SK-N-SH (cell line): ENCODE results near the gene OPA3. TPM values are rescaled to one million over a fixed set of nuclear protein-coding genes. Genes with fewer than 3 reads are reported as not detected.

Experiments
- CTCF ChIA-PET: fragments of 300-600, 350-600 bp; formaldehyde crosslinking; extraction: SDS; loops from one replicate; lab custom pipeline; 2021; lab: Yijun Ruan, JAX
- POLR2A ChIA-PET: fragments of 350-600 bp; sonication (Branson Sonifier 250); formaldehyde crosslinking; extraction: SDS; loops from one replicate; lab custom pipeline; 2020; ENCODE audit warnings: antibody characterized with exemption, inconsistent platforms; lab: Yijun Ruan, JAX
- DNase-seq: peaks from one replicate; pipeline ENCODE4 v3.0.0; 2012
- H2AFZ ChIP-seq: fragments of 200-600 bp; sonication (generic); 2 replicates; pipeline ENCODE4 v1.8.1; 2016; ENCODE audit warnings: antibody characterized with exemption, mild to moderate bottlenecking, low read depth
- H3F3A ChIP-seq: fragments of 200-600 bp; sonication (generic); replicated peaks from 2 replicates; pipeline ENCODE3; 2016; ENCODE audit warnings: antibody characterized with exemption, mild to moderate bottlenecking; ENCODE audit not compliant: insufficient read depth
- H3K27ac ChIP-seq, 2 experiments: fragments of 200-500 bp in 1 of 2; fragments of 200-600 bp in 1 of 2; sonication (Bioruptor generic) in 1 of 2; sonication (generic), shearing (Covaris generic) in 1 of 2; 2 replicates each; pipeline versions ENCODE4 v1.5.1 to v1.6.1; 2014 to 2016; ENCODE audit warnings: low read depth in 2 of 2, inconsistent platforms in 1 of 2, low read length in 1 of 2, mild to moderate bottlenecking in 1 of 2, mixed read lengths in 1 of 2
- H3K27me3 ChIP-seq: fragments of 200-600 bp; sonication (generic), shearing (Covaris generic); 2 replicates; pipeline ENCODE4 v1.6.1; 2016; ENCODE audit warnings: mixed run types; ENCODE audit not compliant: insufficient read depth
- H3K36me3 ChIP-seq, 2 experiments: fragments of 200-500 bp in 1 of 2; fragments of 200-600 bp in 1 of 2; sonication (Bioruptor generic) in 1 of 2; sonication (generic) in 1 of 2; replicated peaks in 1 of 2; 2 replicates each; pipeline versions ENCODE3 to v1.5.1; 2014 to 2016; ENCODE audit warnings: low read length in 1 of 2, mild to moderate bottlenecking in 1 of 2; ENCODE audit not compliant: insufficient read depth in 2 of 2, control insufficient read depth in 1 of 2
- H3K4me1 ChIP-seq, 2 experiments: fragments of 200-500 bp in 1 of 2; fragments of 200-600 bp in 1 of 2; sonication (Bioruptor generic) in 1 of 2; sonication (generic), shearing (Covaris generic) in 1 of 2; 2 replicates each; pipeline versions ENCODE4 v1.5.1 to v1.6.1; 2014 to 2016; ENCODE audit warnings: low read depth in 1 of 2, low read length in 1 of 2, mixed run types in 1 of 2; ENCODE audit not compliant: insufficient read depth in 2 of 2, control insufficient read depth in 1 of 2
- H3K4me2 ChIP-seq: fragments of 200-600 bp; sonication (generic), shearing (Covaris generic); 2 replicates; pipeline ENCODE4 v1.6.1; 2017; ENCODE audit warnings: mixed run types
- H3K4me3 ChIP-seq, 2 experiments: fragments of 200-500 bp in 1 of 2; fragments of 200-600 bp in 1 of 2; sonication (Bioruptor generic) in 1 of 2; sonication (generic), shearing (Covaris generic) in 1 of 2; 2 replicates each; pipeline versions ENCODE4 v1.5.1 to v1.8.1; 2014 to 2016; ENCODE audit warnings: low read depth in 2 of 2, inconsistent platforms in 1 of 2, low read length in 1 of 2, mild to moderate bottlenecking in 1 of 2, mixed read lengths in 1 of 2, moderate library complexity in 1 of 2
- H3K79me2 ChIP-seq: fragments of 200-600 bp; sonication (generic); 2 replicates; pipeline ENCODE4 v1.8.1; 2017; ENCODE audit warnings: mild to moderate bottlenecking; ENCODE audit not compliant: insufficient read depth
- H3K9ac ChIP-seq: fragments of 200-600 bp; sonication (generic); 2 replicates; pipeline ENCODE4 v1.6.1; 2017; ENCODE audit warnings: mixed run types
- H3K9me2 ChIP-seq: fragments of 200-600 bp; sonication (generic); 2 replicates; pipeline ENCODE4 v1.6.1; 2017; ENCODE audit warnings: mixed run types
- H3K9me3 ChIP-seq: fragments of 200-600 bp; sonication (generic); 2 replicates; pipeline ENCODE4 v1.6.1; 2017; ENCODE audit warnings: mixed run types, mild to moderate bottlenecking, moderate library complexity
- H4K20me1 ChIP-seq: fragments of 200-600 bp; sonication (generic); 2 replicates; pipeline ENCODE4 v1.6.1; 2017; ENCODE audit warnings: mild to moderate bottlenecking, mixed run types; ENCODE audit not compliant: insufficient read depth
- CHD2 ChIP-seq: fragments of 150-350 bp; IDR thresholded peaks from 2 replicates; pipeline ENCODE4 v1.6.1; 2018; ENCODE audit warnings: low read length; ENCODE audit not compliant: partially characterized antibody
- ELF1 ChIP-seq: IDR thresholded peaks from 2 replicates; pipeline ENCODE4 v1.4.0; 2012
- EP300 ChIP-seq, 2 experiments: IDR thresholded peaks; 2 replicates each; pipeline versions ENCODE4 v1.4.0 to v1.6.1; 2012; ENCODE audit warnings: borderline replicate concordance in 1 of 2, low read depth in 1 of 2, low read length in 1 of 2
- FOXJ3 ChIP-seq: sonication (generic); formaldehyde crosslinking; IDR thresholded peaks from 2 replicates; pipeline ENCODE4 v1.5.1; 2020; ENCODE audit warnings: mild to moderate bottlenecking, missing genetic modification reagents
- IRF3 ChIP-seq: fragments of 150-350 bp; IDR thresholded peaks from 2 replicates; pipeline ENCODE4 v1.6.1; 2016; ENCODE audit warnings: mild to moderate bottlenecking, low read depth, low read length
- JUND ChIP-seq: IDR thresholded peaks from 2 replicates; pipeline ENCODE4 v1.4.0; 2012
- NFIC ChIP-seq: IDR thresholded peaks from 2 replicates; pipeline ENCODE4 v1.4.0; 2012; ENCODE audit warnings: borderline replicate concordance
- PBX3 ChIP-seq: IDR thresholded peaks from 2 replicates; pipeline ENCODE4; 2012
- POLR2AphosphoS5 ChIP-seq: IDR thresholded peaks from 2 replicates; pipeline ENCODE4 v1.6.1; 2012; ENCODE audit warnings: low read depth, low read length
- RAD21 ChIP-seq: IDR thresholded peaks from 2 replicates; pipeline ENCODE4 v1.6.1; 2012; ENCODE audit warnings: mild to moderate bottlenecking, low read length
- RCOR1 ChIP-seq: fragments of 150-350 bp; IDR thresholded peaks from 2 replicates; pipeline ENCODE4 v1.6.1; 2017; ENCODE audit warnings: antibody characterized with exemption, low read length
- SIN3A ChIP-seq: IDR thresholded peaks from 2 replicates; pipeline ENCODE4 v1.6.1; 2012; ENCODE audit warnings: low read depth, mild to moderate bottlenecking, low read length, moderate library complexity, borderline replicate concordance
- SMC3 ChIP-seq: IDR thresholded peaks from 2 replicates; pipeline ENCODE4 v1.6.1; 2012; ENCODE audit warnings: low read depth, low read length, improper control_type of control experiment
- TAF1 ChIP-seq: IDR thresholded peaks from 2 replicates; pipeline ENCODE4 v1.6.1; 2012; ENCODE audit warnings: low read depth, mild to moderate bottlenecking, low read length, moderate library complexity, borderline replicate concordance
- TCF12 ChIP-seq: IDR thresholded peaks from 2 replicates; pipeline ENCODE4 v1.4.0; 2012
- TEAD4 ChIP-seq: IDR thresholded peaks from 2 replicates; pipeline ENCODE4 v1.4.0; 2012; ENCODE audit warnings: mild to moderate bottlenecking, borderline replicate concordance; ENCODE audit not compliant: insufficient read depth
- USF1 ChIP-seq: IDR thresholded peaks from 2 replicates; pipeline ENCODE4 v1.4.0; 2012; ENCODE audit warnings: low read depth, borderline replicate concordance
- USF2 ChIP-seq: fragments of 150-350 bp; IDR thresholded peaks from 2 replicates; pipeline ENCODE4 v1.6.1; 2017; ENCODE audit warnings: antibody characterized with exemption, low read length, low read depth, borderline replicate concordance
- ZBTB33 ChIP-seq: IDR thresholded peaks from 2 replicates; pipeline ENCODE4 v1.4.0; 2012; ENCODE audit warnings: low read depth, borderline replicate concordance
- WGBS: methylation state at CpG from one replicate; pipeline ENCODE4 v1.1.6; 2017; ENCODE audit warnings: low lambda C conversion rate; 5-methylcytosine and 5-hydroxymethylcytosine counted together
- polyA plus RNA-seq, 3 experiments: library from polyadenylated mRNA; depleted of rRNA; stranded (reverse); fragments of >200 nt; gene quantifications; 2 replicates each; pipeline ENCODE4 v1.2.3, GENCODE V29; 2012

Gene OPA3
- polyA plus RNA-seq, 1 of the 3 experiments (the other 2 are of a cell fraction) = 10.0 TPM

GRCh38 chr19:45564131-45564780, 20.3 kb downstream of the OPA3 start:
- H3K4me3 ChIP-seq = no peak overlapping the region
- H4K20me1 ChIP-seq = no peaks in the 10 kb centered on the region
- H3K9me3 ChIP-seq = no peaks in the 10 kb centered on the region
- no peak overlapping the region for H3K27ac ChIP-seq
- H2AFZ ChIP-seq = no peak overlapping the region
- no peaks in the 10 kb centered on the region for H3K9me2 ChIP-seq
- no peak for DNase-seq
- TF ChIP-seq TEAD4 (no peak), TCF12 (no peak), CHD2 (no peak), FOXJ3 (CRISPR knock-in tag) (no peak)
- peaks cover 0 to 5% of the 10 kb centered on the region in 2 experiments; a peak in 1 of 4 replicates for H3K4me1 ChIP-seq
- no peaks in the 10 kb centered on the region for H3K36me3 ChIP-seq
- ChIA-PET POLR2A (no interaction called here), CTCF (interaction anchor here (1.2 to 1.6 kb wide), 2 partner anchors 14 to 79 kb away, joined by 3 to 5 read pairs; no protein-coding TSS in a partner anchor)
- H3K79me2 ChIP-seq = peaks cover 24% of the 10 kb centered on the region
- no peaks in the 10 kb centered on the region for H3K27me3 ChIP-seq
- 94% methylated on average over 5 of the region's 5 CpGs for WGBS
- H3F3A ChIP-seq = peaks cover 5% of the 10 kb centered on the region
- no peak overlapping the region for H3K9ac ChIP-seq
- H3K4me2 ChIP-seq = no peak overlapping the region

- POLR2A ChIA-PET = no interaction called here
- H3K4me3 ChIP-seq = no peak overlapping the region
- 91% methylated on average over 11 of the region's 11 CpGs for WGBS
- peaks cover 4% of the 10 kb centered on the region for H3F3A ChIP-seq
- H3K36me3 ChIP-seq = no peaks in the 10 kb centered on the region
- no peak overlapping the region for H2AFZ ChIP-seq
- H3K27ac ChIP-seq = no peak overlapping the region
- H4K20me1 ChIP-seq = peaks cover 7% of the 10 kb centered on the region; the same call in 1 of the 2 replicates
- H3K4me2 ChIP-seq = no peak overlapping the region
- no peaks in the 10 kb centered on the region for H3K4me1 ChIP-seq
- H3K79me2 ChIP-seq = peaks cover 15% of the 10 kb centered on the region
- CTCF ChIA-PET = no interaction called here
- no peak for DNase-seq
- H3K9me2 ChIP-seq = no peaks in the 10 kb centered on the region
- TF ChIP-seq POLR2AphosphoS5 (no peak), SIN3A (no peak), NFIC (no peak), TEAD4 (no peak), ELF1 (no peak), JUND (no peak), IRF3 (no peak), RCOR1 (no peak), TAF1 (no peak), USF2 (no peak), ZBTB33 (no peak), EP300 (IDR thresholded peaks at IDR 0.05; ENCODE audit: borderline replicate concordance in 1 of 2, low read depth in 1 of 2, low read length in 1 of 2) (no peak), RAD21 (no peak), PBX3 (no peak), SMC3 (no peak), TCF12 (no peak), USF1 (no peak)
- H3K9me3 ChIP-seq = no peaks in the 10 kb centered on the region
- no peak overlapping the region for H3K9ac ChIP-seq
- no peaks in the 10 kb centered on the region for H3K27me3 ChIP-seq
Observed at GRCh38 chr19:45560686-45561085, 23.9 kb downstream of the OPA3 start.
